Head of caudate nucleus (tissue), 42 donors: ENCODE measurements around the gene NLRP7.
A peak's percentile ranks its signal among the peaks of the same experiment; 100 is the strongest.
"Not testable (repeated sequence)": the region's sequence is repeated elsewhere in the genome, so short reads cannot be mapped to it uniquely, and the experiment has no call there.

ENCODE experiments used
- DNase-seq, 42 donors: peaks; one replicate each; pipeline versions ENCODE4 v3.0.0 to v3.0.0-alpha.2; 2020 to 2021; ENCODE audit warnings: mixed read lengths in 7 of 42
- intact Hi-C: fragments of 100-400 bp; cut with DNase I; formaldehyde crosslinking; loops from one replicate; pipeline ENCODE4 v1.15.0; 2022

NLRP7 gene

GRCh38 chr19:54923276-54923675 lies 24.1 kb downstream of the NLRP7 start:
- DNase-seq, result no peak
- intact Hi-C loops, result no loop called here

- intact Hi-C loops, result no loop called here
- no peak for DNase-seq
Measured at GRCh38 chr19:54921082-54921481, 26.2 kb downstream of the NLRP7 start.

- intact Hi-C loops, result not testable (repeated sequence)
- DNase-seq, result peak in 12 of 42 donors; percentile 3 to 42 (median 17)
Measured at GRCh38 chr19:54919646-54920563, 27.4 kb downstream of the NLRP7 start.

- intact Hi-C loops, result no loop called here
- DNase-seq, result no peak
Measured at GRCh38 chr19:54918499-54918898, 28.8 kb downstream of the NLRP7 start.

GRCh38 chr19:54916822-54917221 lies 30.5 kb downstream of the NLRP7 start:
- intact Hi-C loops, result no loop called here
- DNase-seq, result peak in 3 of 42 donors; percentile 1 to 5 (median 5)

- DNase-seq, intact Hi-C loops: not testable (repeated sequence)
Measured at GRCh38 chr19:54907899-54908298, 39.4 kb downstream of the NLRP7 start.

GRCh38 chr19:54906819-54907218 lies 40.5 kb downstream of the NLRP7 start:
- intact Hi-C loops, result no loop called here
- no peak for DNase-seq

GRCh38 chr19:54905803-54906511 lies 41.4 kb downstream of the NLRP7 start, which contains the start of gene NCR1:
TSS of gene NCR1 (plus strand) at chr19:54906148. CDS start at chr19:54906188, 40 bp downstream.
- DNase-seq, result no peak
- intact Hi-C loops, result no loop called here

GRCh38 chr19:54905421-54905802 lies 41.9 kb downstream of the NLRP7 start:
- no peak for DNase-seq
- intact Hi-C loops, result no loop called here

- intact Hi-C loops, result not testable (repeated sequence)
Measured at GRCh38 chr19:54904261-54904660, 43.1 kb downstream of the NLRP7 start.

GRCh38 chr19:54903303-54903702 lies 44.0 kb downstream of the NLRP7 start:
- intact Hi-C loops, result no loop called here

More at GRCh38 chr19:54904261-54904660, 43.1 kb downstream of the NLRP7 start:
- not testable (repeated sequence) for DNase-seq

GRCh38 chr19:54902061-54902460 lies 45.3 kb downstream of the NLRP7 start:
- no peak for DNase-seq
- intact Hi-C loops, result no loop called here

More at GRCh38 chr19:54903303-54903702, 44.0 kb downstream of the NLRP7 start:
- no peak for DNase-seq

GRCh38 chr19:54901153-54901552 lies 46.2 kb downstream of the NLRP7 start:
- DNase-seq, intact Hi-C loops: not testable (repeated sequence)

- intact Hi-C loops, DNase-seq: not testable (repeated sequence)
Measured at GRCh38 chr19:54899646-54900045, 47.7 kb downstream of the NLRP7 start.

- intact Hi-C loops, result not testable (repeated sequence)
- peak in 1 of 42 donors; percentile 1 for DNase-seq
Measured at GRCh38 chr19:54898685-54899084, 48.6 kb downstream of the NLRP7 start.

- intact Hi-C loops, result no loop called here
- DNase-seq, result peak in 2 of 42 donors; percentile 17 to 45
Measured at GRCh38 chr19:54896036-54896435, 51.3 kb downstream of the NLRP7 start.

GRCh38 chr19:54894106-54894505 lies 53.2 kb downstream of the NLRP7 start:
- intact Hi-C loops, DNase-seq: not testable (repeated sequence)

- DNase-seq, result no peak
- intact Hi-C loops, result no loop called here
Measured at GRCh38 chr19:54893406-54893805, 53.9 kb downstream of the NLRP7 start.

GRCh38 chr19:54889566-54889965 lies 57.8 kb downstream of the NLRP7 start:
- intact Hi-C loops, result no loop called here
- no peak for DNase-seq

GRCh38 chr19:54888239-54888638 lies 59.1 kb downstream of the NLRP7 start:
- DNase-seq, result peak in 10 of 42 donors; percentile 5 to 46 (median 14)
- intact Hi-C loops, result no loop called here
